SK-N-SH (cell line): ENCODE data around the gene EGFL8. TPM values are rescaled to one million over a fixed set of nuclear protein-coding genes. Genes with fewer than 3 reads are reported as not detected.
A peak's percentile ranks its signal among the peaks of the same experiment; 100 is the strongest.

Source experiments
- CTCF ChIA-PET: fragments of 300-600, 350-600 bp; formaldehyde crosslinking; extraction: SDS; loops from one replicate; lab custom pipeline; 2021; lab: Yijun Ruan, JAX
- POLR2A ChIA-PET: fragments of 350-600 bp; sonication (Branson Sonifier 250); formaldehyde crosslinking; extraction: SDS; loops from one replicate; lab custom pipeline; 2020; ENCODE audit warnings: antibody characterized with exemption, inconsistent platforms; lab: Yijun Ruan, JAX
- DNase-seq: peaks from one replicate; pipeline ENCODE4 v3.0.0; 2012
- H2AFZ ChIP-seq: fragments of 200-600 bp; sonication (generic); 2 replicates; pipeline ENCODE4 v1.8.1; 2016; ENCODE audit warnings: antibody characterized with exemption, mild to moderate bottlenecking, low read depth
- H3F3A ChIP-seq: fragments of 200-600 bp; sonication (generic); replicated peaks from 2 replicates; pipeline ENCODE3; 2016; ENCODE audit warnings: antibody characterized with exemption, mild to moderate bottlenecking; ENCODE audit not compliant: insufficient read depth
- H3K27ac ChIP-seq, 2 experiments: fragments of 200-500 bp in 1 of 2; fragments of 200-600 bp in 1 of 2; sonication (Bioruptor generic) in 1 of 2; sonication (generic), shearing (Covaris generic) in 1 of 2; 2 replicates each; pipeline versions ENCODE4 v1.5.1 to v1.6.1; 2014 to 2016; ENCODE audit warnings: low read depth in 2 of 2, inconsistent platforms in 1 of 2, low read length in 1 of 2, mild to moderate bottlenecking in 1 of 2, mixed read lengths in 1 of 2
- H3K27me3 ChIP-seq: fragments of 200-600 bp; sonication (generic), shearing (Covaris generic); 2 replicates; pipeline ENCODE4 v1.6.1; 2016; ENCODE audit warnings: mixed run types; ENCODE audit not compliant: insufficient read depth
- H3K36me3 ChIP-seq, 2 experiments: fragments of 200-500 bp in 1 of 2; fragments of 200-600 bp in 1 of 2; sonication (Bioruptor generic) in 1 of 2; sonication (generic) in 1 of 2; replicated peaks in 1 of 2; 2 replicates each; pipeline versions ENCODE3 to v1.5.1; 2014 to 2016; ENCODE audit warnings: low read length in 1 of 2, mild to moderate bottlenecking in 1 of 2; ENCODE audit not compliant: insufficient read depth in 2 of 2, control insufficient read depth in 1 of 2
- H3K4me1 ChIP-seq, 2 experiments: fragments of 200-500 bp in 1 of 2; fragments of 200-600 bp in 1 of 2; sonication (Bioruptor generic) in 1 of 2; sonication (generic), shearing (Covaris generic) in 1 of 2; 2 replicates each; pipeline versions ENCODE4 v1.5.1 to v1.6.1; 2014 to 2016; ENCODE audit warnings: low read depth in 1 of 2, low read length in 1 of 2, mixed run types in 1 of 2; ENCODE audit not compliant: insufficient read depth in 2 of 2, control insufficient read depth in 1 of 2
- H3K4me2 ChIP-seq: fragments of 200-600 bp; sonication (generic), shearing (Covaris generic); 2 replicates; pipeline ENCODE4 v1.6.1; 2017; ENCODE audit warnings: mixed run types
- H3K4me3 ChIP-seq, 2 experiments: fragments of 200-500 bp in 1 of 2; fragments of 200-600 bp in 1 of 2; sonication (Bioruptor generic) in 1 of 2; sonication (generic), shearing (Covaris generic) in 1 of 2; 2 replicates each; pipeline versions ENCODE4 v1.5.1 to v1.8.1; 2014 to 2016; ENCODE audit warnings: low read depth in 2 of 2, inconsistent platforms in 1 of 2, low read length in 1 of 2, mild to moderate bottlenecking in 1 of 2, mixed read lengths in 1 of 2, moderate library complexity in 1 of 2
- H3K79me2 ChIP-seq: fragments of 200-600 bp; sonication (generic); 2 replicates; pipeline ENCODE4 v1.8.1; 2017; ENCODE audit warnings: mild to moderate bottlenecking; ENCODE audit not compliant: insufficient read depth
- H3K9ac ChIP-seq: fragments of 200-600 bp; sonication (generic); 2 replicates; pipeline ENCODE4 v1.6.1; 2017; ENCODE audit warnings: mixed run types
- H3K9me2 ChIP-seq: fragments of 200-600 bp; sonication (generic); 2 replicates; pipeline ENCODE4 v1.6.1; 2017; ENCODE audit warnings: mixed run types
- H3K9me3 ChIP-seq: fragments of 200-600 bp; sonication (generic); 2 replicates; pipeline ENCODE4 v1.6.1; 2017; ENCODE audit warnings: mixed run types, mild to moderate bottlenecking, moderate library complexity
- H4K20me1 ChIP-seq: fragments of 200-600 bp; sonication (generic); 2 replicates; pipeline ENCODE4 v1.6.1; 2017; ENCODE audit warnings: mild to moderate bottlenecking, mixed run types; ENCODE audit not compliant: insufficient read depth
- EZH2phosphoT487 ChIP-seq: fragments of 200-600 bp; sonication (generic); IDR thresholded peaks from 2 replicates; pipeline ENCODE4 v1.6.1; 2017; ENCODE audit warnings: low read depth, mixed run types, mild to moderate bottlenecking, antibody characterized with exemption, moderate library complexity, borderline replicate concordance
- FOXJ3 ChIP-seq: sonication (generic); formaldehyde crosslinking; IDR thresholded peaks from 2 replicates; pipeline ENCODE4 v1.5.1; 2020; ENCODE audit warnings: mild to moderate bottlenecking, missing genetic modification reagents
- FOXM1 ChIP-seq: IDR thresholded peaks from 2 replicates; pipeline ENCODE4 v1.4.0; 2012; ENCODE audit warnings: low read depth, mild to moderate bottlenecking
- GATA2 ChIP-seq: sonication (generic); formaldehyde crosslinking; IDR thresholded peaks from 2 replicates; pipeline ENCODE4 v1.5.0; 2020; ENCODE audit warnings: mild to moderate bottlenecking, missing genetic modification reagents
- POLR2AphosphoS5 ChIP-seq: IDR thresholded peaks from 2 replicates; pipeline ENCODE4 v1.6.1; 2012; ENCODE audit warnings: low read depth, low read length
- REST ChIP-seq: IDR thresholded peaks from 2 replicates; pipeline ENCODE4 v1.6.1; 2012; ENCODE audit warnings: mild to moderate bottlenecking, low read depth, low read length, moderate library complexity
- TCF12 ChIP-seq: IDR thresholded peaks from 2 replicates; pipeline ENCODE4 v1.4.0; 2012
- USF2 ChIP-seq: fragments of 150-350 bp; IDR thresholded peaks from 2 replicates; pipeline ENCODE4 v1.6.1; 2017; ENCODE audit warnings: antibody characterized with exemption, low read length, low read depth, borderline replicate concordance
- WGBS: methylation state at CpG from one replicate; pipeline ENCODE4 v1.1.6; 2017; ENCODE audit warnings: low lambda C conversion rate; 5-methylcytosine and 5-hydroxymethylcytosine counted together
- polyA plus RNA-seq, 3 experiments: library from polyadenylated mRNA; depleted of rRNA; stranded (reverse); fragments of >200 nt; gene quantifications; 2 replicates each; pipeline ENCODE4 v1.2.3, GENCODE V29; 2012

The EGFL8 gene
- polyA plus RNA-seq, 1 of the 3 experiments (the other 2 are of a cell fraction), result 7.7 TPM

GRCh38 chr6:32168350-32168749, 4.0 kb downstream of the EGFL8 start:
- H3K4me1 ChIP-seq, result peaks cover 0 to 6% of the 10 kb centered on the region in 2 experiments; a peak in 1 of 4 replicates
- no peak for DNase-seq
- peaks cover 5 to 36% of the 10 kb centered on the region in 2 experiments for H3K36me3 ChIP-seq
- H3K27me3 ChIP-seq, result no peaks in the 10 kb centered on the region
- no peak overlapping the region for H3K4me2 ChIP-seq
- no peak overlapping the region for H3K4me3 ChIP-seq
- H3K9me3 ChIP-seq, result no peaks in the 10 kb centered on the region
- peaks cover 17% of the 10 kb centered on the region for H3K79me2 ChIP-seq
- 100% methylated on average over 1 of the region's 2 CpGs for WGBS
- POLR2A ChIA-PET, result no interaction called here
- no peak overlapping the region for H3K9ac ChIP-seq
- peaks cover 2% of the 10 kb centered on the region for H3F3A ChIP-seq
- no peaks in the 10 kb centered on the region for H3K9me2 ChIP-seq
- no peaks in the 10 kb centered on the region for H4K20me1 ChIP-seq
- no peak overlapping the region for H2AFZ ChIP-seq
- CTCF ChIA-PET, result no interaction called here
- no peak overlapping the region for H3K27ac ChIP-seq
- no peak for TF ChIP-seq FOXJ3 (CRISPR knock-in tag)
- no peak for TF ChIP-seq GATA2 (CRISPR knock-in tag)
- TF ChIP-seq EZH2phosphoT487, result no peak
- no peak for TF ChIP-seq REST
- no peak for TF ChIP-seq USF2
- no peak for TF ChIP-seq TCF12
- no peak for TF ChIP-seq FOXM1

- Histone ChIP-seq H2AFZ (no peak overlapping the region), H3K79me2 (peaks cover 24% of the 10 kb centered on the region), H3K9ac (no peak overlapping the region), H3K9me3 (no peaks in the 10 kb centered on the region), H3K4me2 (no peak overlapping the region), H3K27me3 (no peaks in the 10 kb centered on the region), H4K20me1 (no peaks in the 10 kb centered on the region), H3K4me3 (no peak overlapping the region), H3F3A (peaks cover 8% of the 10 kb centered on the region), H3K9me2 (no peaks in the 10 kb centered on the region), H3K36me3 (peaks cover 5 to 36% of the 10 kb centered on the region in 2 experiments), H3K27ac (no peak overlapping the region), H3K4me1 (peaks cover 0 to 6% of the 10 kb centered on the region in 2 experiments; a peak in 1 of 4 replicates)
- CTCF ChIA-PET, result interaction anchor here (1.2 to 1.3 kb wide), 2 partner anchors 22 to 39 kb away, joined by 3 to 5 read pairs; partner anchors contain the start of gene PBX2
- TF ChIP-seq POLR2AphosphoS5, result 0 out of 2 replicates have a peak, but pooled peaks have one; percentile 13
- TF ChIP-seq TCF12, result no peak
- no peak for DNase-seq
- POLR2A ChIA-PET, result interaction anchor here (1.0 kb wide), 1 partner anchor 58 kb away, joined by 3 read pairs; no protein-coding TSS in a partner anchor
- WGBS, result 93% methylated on average over 7 of the region's 11 CpGs
These were observed 4.6 kb downstream of the EGFL8 start for GRCh38 chr6:32168807-32169591.
